LoVo (cell line): Measurements from ENCODE around the gene BOLA2B.
"Not testable (repeated sequence)": the region's sequence is repeated elsewhere in the genome, so short reads cannot be mapped to it uniquely, and the experiment has no call there.

Source experiments
- DNase-seq: peaks from one replicate; pipeline ENCODE4 v3.0.0-alpha.2; 2016; ENCODE audit warnings: low spot score

BOLA2B gene

DNA sequence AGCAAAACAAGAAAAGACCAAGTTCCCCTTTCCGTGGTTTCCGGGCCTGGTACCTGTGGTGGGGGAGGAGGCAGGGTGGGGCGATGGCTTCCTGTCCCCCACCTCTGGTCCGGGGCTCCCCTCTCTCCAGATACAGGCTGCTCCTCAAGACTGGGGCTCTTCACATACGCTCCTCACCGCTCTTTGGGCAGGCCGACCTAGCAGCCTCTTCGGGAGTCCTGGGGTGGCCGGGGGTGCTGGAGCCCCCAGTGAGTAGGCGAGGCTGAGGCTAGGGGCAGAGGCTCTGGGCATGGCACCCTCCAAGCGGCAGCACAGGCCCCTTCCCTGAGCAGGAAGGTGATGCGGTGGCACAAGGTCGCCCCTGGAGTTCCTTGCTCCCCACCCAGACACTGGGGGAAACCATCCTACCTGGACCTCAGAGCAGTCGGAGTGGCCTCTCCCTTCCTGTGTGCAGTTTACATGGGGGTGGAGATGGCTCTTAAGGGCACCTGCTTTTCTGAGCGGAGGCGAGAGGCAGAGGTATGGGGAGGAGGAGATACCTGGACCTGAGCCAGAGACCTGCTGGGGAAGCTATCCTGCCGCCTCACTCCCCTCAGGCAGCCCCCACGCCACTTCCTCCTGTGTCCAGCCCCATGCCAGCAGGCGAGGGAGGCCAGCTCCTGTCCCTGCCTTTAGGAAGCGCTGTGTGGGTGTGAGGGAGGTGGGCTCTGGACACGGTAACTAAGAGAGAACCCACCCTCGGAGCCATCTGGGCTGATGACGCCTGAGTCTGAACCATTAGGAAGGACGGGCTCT lies 9.2 kb downstream of the BOLA2B start:
- DNase-seq = no peak

DNA sequence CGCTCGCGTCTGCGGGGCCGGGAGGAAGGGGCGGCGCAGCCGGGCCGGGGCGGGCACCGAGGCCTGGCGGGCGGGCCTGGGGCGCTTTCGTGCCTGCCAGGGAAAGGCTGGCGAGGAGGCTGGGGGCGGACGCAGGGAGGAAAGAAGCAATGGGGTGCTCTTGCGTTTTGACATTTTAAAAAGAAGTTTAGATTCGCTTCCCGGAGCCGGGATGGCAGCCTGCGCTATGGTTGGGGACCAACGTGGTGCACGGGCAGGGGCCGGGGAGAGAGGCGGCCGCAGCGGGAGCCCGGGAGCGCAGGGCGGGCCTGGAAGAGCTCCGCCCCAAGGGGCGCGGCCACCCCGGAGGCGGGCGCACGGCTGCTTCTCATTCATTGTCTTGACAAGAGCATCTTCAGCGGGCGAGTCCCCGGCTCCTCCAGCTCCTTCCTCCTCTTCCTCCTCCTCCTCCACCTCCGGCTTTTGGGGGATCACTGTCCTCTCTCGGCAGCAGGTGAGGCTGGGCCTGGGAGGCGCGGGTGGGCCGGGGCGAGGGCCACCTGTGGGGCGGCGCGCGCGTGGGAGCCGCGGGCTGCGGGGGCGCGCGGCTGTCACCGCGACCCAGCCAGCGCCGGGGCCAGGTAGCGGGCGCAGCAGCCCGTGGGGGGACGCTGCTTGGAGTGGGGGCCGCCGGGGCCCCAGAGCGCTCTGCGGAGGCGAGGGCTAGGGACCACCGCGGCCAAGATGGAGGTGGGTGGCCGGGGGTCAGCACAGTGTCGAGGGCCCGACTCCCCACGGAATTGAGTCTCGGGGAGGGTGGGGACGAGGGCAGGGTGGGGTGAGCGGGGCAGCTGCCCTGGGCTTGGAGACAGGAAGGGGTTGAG lies 10.0 kb downstream of the BOLA2B start, which contains the start of gene CORO1A:
Gene CORO1A (plus strand): TSS at position 370 of the 863 bp plus-strand sequence. CDS start 1,608 bp downstream, outside the sequence.
- DNase-seq = peak; percentile 83

DNA sequence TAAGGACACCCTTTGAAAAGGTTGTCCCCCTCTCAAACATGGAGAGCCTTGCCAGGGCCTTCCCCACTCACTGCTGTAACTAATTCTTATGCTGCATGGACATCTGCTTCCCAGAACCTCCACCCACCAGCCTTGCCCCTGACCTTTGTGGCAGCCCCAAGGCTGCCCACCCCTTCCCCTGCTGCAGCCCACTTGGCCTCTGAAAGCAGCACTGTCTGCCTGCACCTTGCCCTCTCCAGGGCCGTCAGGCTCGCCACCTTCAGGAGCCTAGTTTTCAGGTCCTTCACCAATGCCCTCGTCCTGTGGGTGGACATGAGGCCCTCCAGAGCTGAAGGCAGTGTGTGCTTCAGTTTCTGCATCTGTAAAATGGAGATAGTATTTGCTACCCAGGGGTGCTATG lies 12.7 kb downstream of the BOLA2B start:
- no peak for DNase-seq

DNA sequence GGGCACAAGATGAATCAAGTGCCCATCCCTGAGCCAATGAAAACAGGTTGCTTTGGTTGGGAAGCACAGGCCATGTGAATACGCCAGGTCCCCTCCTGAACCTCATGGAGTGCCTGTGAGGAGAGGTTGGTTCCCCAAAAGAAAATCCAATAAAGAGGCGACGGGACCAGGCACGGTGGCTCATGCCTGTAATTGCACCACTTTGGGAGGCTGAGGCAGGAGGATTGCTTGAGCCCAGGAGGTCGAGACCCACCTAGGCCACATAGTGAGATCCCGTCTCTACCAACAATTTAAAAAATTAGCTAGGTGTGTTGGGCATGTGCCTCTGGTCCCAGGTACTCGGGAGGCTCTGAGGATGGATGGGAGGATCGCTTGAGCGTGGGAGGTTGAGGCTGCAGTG lies 13.5 kb downstream of the BOLA2B start:
- DNase-seq = no peak

DNA sequence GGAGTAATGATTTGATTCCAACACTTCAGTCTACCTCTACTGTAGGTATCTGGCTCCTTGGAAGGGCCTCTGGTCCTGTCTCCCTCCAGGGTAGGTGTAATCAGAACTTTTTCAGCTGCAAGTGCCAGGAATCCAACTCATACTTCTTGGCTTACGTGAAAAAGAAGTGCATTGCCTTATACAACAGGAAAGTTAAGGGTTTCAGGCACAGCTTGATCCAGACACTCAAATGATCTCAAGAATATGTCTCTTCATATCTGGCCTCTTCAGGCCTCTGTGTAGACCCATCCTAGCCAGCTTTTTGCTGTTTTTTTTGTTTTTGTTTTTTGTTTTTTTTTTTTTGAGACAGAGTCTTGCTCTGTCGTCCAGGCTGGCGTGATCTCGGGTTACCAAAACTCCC lies 14.3 kb downstream of the BOLA2B start:
- DNase-seq = no peak

DNA sequence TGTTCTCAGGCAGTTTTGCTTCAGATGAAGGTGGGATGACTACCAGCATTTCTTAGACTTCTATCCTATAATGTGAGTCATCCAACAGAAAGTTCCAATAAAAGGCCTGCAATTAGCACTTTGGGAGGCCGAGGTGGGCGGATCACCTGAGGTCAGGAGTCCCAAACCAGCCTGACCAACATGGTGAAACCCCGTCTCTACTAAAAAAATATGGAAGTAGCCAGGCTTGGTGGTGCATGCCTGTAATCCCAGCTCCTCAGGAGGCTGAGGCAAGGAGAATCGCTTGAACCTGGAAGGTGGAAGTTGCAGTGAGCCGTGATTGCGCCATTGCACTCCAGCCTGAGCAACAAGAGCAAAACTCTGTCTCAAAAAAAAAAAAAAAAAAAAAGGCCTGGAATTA lies 16.6 kb downstream of the BOLA2B start:
- not testable (repeated sequence) for DNase-seq

DNA sequence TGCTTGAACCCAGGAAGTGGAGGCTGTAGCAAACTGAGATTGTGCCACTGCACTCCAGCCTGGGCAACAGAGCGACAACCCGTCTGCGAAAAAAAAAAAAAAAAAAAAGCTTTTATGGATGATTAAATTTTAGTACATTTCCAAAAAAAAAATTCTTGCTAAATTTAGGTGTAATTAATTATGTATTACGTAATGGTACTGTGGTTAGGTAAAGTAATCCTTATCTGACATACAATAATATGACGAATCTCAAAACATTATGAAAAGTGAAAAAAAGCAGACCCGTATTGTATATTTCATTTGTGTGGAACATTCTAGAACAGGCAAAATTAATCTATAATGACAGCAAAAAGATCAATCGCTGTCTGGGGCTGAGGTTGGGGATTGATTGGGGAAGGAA lies 20.4 kb downstream of the BOLA2B start:
- DNase-seq = no peak

DNA sequence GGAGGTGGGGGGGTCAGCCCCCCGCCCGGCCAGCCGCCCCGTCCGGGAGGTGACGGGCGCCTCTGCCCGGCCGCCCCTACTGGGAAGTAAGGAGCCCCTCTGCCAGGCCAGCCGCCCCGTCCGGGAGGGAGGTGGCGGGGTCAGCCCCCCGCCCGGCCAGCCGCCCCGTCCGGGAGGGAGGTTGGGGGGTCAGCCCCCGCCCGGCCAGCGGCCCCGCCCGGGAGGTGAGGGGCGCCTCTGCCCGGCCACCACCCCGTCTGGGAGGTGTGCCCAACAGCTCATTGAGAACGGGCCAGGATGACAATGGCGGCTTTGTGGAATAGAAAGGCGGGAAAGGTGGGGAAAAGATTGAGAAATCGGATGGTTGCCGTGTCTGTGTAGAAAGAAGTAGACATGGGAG lies 23.3 kb downstream of the BOLA2B start:
- DNase-seq = not testable (repeated sequence)

DNA sequence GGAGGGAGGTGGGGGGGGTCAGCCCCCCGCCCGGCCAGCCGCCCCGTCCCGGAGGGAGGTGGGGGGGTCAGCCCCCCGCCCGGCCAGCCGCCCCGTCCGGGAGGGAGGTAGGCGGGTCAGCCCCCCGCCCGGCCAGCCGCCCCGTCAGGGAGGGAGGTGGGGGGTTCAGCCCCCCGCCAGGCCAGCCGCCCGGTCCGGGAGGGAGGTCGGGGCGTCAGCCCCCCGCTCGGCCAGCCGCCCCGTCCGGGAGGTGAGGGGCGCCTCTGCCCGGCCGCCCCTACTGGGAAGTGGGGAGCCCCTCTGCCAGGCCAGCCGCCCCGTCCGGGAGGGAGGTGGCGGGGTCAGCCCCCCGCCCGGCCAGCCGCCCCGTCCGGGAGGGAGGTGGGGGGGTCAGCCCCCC lies 24.1 kb downstream of the BOLA2B start:
- not testable (repeated sequence) for DNase-seq

DNA sequence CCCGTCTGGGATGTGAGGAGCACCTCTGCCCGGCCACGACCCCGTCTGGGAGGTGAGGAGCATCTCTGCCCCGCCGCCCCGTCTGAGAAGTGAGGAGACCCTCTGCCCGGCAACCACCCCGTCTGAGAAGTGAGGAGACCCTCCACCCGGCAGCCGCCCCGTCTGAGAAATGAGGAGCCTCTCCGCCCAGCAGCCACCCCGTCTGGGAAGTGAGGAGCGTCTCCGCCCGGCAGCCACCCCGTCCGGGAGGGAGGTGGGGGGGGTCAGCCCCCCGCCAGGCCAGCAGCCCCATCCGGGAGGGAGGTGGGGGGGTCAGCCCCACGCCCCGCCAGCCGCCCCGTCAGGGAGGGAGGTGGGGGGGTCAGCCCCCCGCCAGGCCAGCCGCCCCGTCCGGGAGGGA lies 24.7 kb downstream of the BOLA2B start:
- not testable (repeated sequence) for DNase-seq

DNA sequence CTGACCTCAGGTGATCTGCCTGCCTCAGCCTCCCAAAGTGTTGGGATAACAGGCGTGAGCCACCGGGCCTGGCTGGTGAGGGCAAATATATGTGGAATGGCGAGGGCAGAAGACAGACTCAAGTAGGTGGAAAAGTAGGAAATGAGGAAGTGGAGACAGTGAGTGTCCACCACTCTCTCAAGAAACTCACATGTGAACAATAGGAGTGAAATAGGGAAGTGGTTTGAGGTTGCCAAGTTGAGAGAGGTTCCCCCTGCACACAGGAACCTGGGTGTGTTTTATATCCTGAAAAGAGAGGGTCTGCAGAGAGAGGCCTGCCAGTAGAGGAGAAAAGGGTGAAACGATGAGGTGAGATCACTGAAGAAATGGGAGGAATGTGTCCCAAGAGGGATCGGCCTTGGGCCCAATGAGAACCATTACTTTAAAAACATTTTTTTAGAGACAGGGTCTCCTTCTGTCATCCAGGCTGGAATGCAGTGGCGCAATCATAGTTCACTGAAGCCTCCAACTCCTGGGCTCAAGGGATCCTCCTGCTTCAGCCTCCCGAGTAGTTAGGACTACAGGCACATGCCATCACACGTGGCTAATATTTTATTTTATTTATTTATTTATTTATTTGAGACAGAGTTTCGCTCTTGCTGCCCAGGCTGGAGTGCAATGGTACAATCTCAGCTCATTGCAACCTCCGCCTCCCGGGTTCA lies 27.1 kb downstream of the BOLA2B start:
- DNase-seq = no peak

DNA sequence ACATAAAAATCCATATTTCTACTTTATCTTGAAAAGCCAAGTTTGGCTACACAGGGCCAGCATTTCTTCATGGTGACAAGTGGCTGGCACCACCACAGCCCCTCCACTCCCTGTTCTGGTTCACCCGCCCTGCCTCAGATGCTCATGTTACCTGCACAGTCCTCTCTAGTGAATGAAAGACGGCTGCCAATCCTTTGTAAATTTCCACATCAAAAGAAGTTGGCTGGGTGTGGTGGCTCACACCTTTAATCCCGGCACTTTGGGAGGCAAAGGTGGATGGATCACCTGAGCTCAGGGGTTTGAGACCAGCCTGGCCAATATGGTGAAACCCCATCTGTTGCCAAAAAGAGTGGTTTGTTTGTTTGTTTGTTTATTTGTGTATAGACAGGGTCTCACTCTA lies 29.9 kb downstream of the BOLA2B start:
- DNase-seq = no peak

DNA sequence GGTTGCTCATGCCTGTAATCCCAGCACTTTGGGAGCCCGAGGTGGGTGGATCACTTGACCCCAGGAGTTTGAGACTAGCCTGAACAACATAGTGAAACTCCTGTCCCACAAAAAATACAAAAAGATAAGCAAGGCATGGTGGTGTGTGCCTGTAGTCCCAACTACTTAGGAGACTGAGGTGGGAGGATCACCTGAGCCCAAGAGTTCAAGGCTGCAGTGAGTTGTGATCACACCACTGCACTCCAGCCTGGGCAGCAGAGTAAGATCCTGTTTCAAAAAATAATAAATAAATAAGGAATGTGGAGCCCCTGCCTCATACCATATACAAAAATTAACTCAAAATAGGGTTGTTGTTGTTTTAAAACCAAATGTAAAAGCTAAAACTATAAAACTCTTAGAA lies 36.3 kb downstream of the BOLA2B start:
- no peak for DNase-seq

DNA sequence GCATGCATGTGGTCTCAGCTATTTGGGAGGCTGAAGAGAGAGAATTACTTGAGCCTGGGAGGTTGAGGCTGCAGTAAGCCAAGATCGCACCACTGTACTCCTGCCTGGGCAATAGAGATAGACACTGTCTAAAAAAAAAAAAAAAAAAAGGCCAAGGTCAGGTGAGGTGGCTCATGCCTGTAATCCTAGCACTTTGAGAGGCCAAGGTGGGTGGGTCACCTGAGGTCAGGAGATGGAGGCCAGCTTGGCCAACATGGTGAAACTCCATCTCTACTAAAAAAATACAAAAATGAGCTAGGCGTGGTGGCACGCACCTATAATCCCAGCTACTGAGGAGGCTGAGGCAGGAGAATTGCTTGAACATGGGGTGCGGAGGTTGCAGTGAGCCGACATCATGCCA lies 38.3 kb downstream of the BOLA2B start:
- no peak for DNase-seq

DNA sequence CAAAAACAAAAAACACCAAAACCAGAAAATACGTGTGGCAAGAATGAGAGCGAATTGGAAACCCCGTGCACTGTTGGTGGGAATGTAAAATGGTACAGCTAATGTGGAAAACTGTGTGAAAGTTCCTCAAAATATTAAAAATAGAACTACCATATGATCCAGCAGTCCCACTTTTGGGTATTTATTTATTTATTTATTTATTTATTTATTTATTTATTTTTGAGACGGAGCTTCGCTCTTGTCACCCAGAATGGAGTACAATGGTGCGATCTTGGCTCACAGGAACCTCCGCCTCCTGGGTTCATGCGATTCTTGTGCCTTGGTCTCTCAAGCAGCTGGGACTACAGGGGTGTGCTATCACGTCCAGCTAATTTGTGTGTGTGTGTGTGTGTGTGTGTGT lies 40.9 kb downstream of the BOLA2B start:
- DNase-seq = no peak

DNA sequence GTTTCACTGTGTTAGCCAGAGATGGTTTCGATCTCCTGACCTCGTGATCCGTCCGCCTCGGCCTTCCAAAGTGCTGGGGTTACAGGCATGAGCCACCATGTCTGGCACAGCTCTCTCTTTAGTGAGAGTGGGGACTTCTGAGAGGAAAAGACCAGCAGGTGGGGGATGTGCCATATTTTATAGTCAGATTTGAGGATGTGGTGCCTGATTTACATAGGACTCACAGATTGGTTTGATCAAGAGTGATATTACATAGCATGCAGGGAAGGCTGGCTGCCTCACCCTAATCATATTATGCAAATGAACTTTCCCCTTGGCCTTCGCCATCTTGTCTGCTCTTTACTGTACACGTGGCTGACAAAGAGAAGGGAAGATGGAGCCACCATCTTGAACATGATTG lies 42.4 kb downstream of the BOLA2B start:
- no peak for DNase-seq

DNA sequence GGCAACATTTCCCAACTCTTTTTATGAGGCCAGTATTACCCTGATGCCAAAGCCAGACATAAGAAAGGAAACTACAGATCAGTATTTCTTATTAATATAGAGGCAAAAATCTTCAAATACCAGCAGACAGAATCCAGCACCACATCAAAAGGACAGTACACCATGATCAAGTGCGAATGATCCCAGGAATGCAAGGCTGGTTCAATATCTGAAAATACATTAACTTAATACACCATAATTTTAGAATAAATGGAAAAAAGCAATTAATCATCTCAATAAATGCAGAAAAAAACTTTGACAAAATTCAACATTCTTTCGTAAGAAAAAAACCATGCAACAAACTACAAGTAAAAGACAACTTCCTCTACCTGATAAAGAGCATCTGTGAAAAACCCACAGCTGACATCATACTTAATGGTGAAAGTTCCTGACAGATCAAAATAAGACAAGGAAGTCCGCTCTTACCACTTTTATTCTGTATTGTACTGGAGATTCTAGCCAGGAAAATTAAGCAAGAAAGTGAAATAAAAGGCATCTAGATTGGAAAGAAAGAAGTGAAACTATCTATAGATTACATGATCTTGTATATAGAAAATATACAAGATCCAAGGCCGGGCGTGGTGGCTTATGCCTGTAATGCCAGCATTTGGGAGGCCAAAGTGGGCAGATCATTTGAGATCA lies 44.1 kb downstream of the BOLA2B start:
- no peak for DNase-seq

DNA sequence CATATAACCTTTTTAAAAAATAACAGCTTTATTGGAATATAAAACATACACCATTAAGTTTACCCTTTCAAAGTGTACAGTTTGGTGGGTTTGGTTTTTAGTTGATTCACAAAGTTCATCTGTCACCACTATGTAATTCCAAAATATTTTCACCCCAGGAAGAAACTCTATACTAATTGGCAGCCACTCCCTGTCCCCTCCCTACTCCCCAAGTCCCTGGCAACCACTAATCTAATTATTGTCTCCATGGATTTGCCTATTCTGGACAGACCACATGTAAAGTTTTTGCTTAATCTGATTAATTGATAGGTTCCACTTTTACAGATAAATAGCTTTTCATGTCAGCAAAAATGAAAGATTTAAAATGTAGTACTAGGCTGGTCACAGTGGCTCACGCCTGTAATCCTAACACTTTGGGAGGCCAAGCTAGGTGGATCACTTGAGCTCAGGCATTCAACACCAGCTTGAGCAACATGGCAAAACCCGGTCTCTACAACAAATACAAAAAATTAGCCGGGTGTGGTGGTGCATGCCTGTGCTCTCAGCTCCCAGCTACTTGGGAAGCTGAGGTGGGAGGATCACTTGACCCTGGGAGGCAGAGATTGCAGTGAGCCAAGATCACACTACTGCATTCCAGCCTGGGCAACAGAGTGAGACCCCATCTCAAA lies 45.5 kb downstream of the BOLA2B start:
- DNase-seq = no peak

DNA sequence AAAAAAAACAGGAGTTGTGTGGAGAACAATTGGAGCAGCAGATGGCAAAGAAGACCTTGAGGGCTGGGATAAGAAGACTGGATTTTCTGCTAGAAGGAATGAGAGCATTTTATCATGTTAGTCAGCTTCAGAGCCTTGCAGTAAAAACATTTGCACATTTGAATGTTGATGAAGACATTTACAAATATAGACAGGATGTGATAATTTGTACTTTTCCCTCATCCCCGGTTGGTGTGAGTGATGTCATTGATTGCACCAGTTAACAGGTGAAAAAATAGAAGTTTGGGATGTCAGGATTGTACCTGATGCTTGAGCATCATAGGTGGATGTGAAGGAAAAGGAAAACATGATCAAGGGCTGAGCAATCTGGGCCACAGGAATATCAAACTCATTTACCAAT lies 47.8 kb downstream of the BOLA2B start:
- no peak for DNase-seq

DNA sequence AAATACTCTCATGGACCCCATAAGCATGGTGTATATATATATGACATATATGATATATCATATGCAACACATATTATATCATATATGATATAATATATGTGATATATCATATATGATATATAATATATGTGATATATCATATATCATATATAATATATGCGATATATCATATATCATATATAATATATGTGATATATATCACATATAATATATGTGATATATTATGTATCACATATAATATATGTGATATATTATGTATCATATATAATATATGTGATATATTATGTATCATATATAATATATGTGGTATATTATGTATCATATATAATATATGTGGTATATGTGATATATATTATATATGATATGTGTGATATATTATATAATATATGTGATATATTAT lies 48.5 kb downstream of the BOLA2B start:
- DNase-seq = no peak

DNA sequence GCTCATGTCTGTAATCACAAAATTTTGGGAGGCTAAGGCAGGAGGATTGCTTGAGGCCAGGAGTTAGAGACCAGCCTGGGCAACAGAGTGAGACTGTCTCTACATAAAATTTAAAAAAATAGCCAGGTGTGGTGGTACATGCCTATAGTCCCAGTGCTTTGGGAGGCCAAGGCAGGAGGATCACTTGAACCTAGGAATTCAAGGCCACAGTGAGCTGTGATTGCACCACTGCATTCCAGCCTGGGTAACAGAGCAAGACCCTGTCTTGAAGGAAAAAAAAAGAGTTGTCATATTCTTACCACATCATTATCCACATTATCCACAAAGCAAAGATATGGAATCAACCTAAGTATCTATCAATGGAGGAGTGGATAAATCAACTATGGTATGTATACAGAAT lies 49.4 kb downstream of the BOLA2B start:
- no peak for DNase-seq

DNA sequence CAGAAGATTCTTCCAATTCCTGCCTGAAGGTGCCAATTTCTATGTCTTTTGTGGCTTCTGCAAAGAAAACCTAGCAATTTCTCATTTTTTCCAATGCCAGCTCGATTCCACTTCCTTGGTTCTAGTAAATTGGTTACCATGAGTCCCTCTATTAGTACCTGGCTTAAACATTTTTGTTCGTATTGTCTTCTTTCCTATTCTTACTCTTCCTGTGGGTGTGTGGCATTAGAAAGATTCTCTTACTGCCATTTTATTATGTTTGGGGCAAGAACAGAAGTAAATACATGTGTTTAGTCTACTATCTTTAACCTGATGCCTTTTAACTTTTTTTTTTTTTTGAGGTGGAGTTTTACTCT lies 50.1 kb downstream of the BOLA2B start:
- no peak for DNase-seq
